Suprapubic skin (tissue), 4 donors: ENCODE measurements around the gene MREG. TPM values are rescaled to one million over a fixed set of nuclear protein-coding genes. Genes with fewer than 3 reads are reported as not detected.

Source experiments
- DNase-seq, 2 donors: peaks; one replicate each; pipeline ENCODE4 v3.0.0-alpha.2; 2019; ENCODE audit warnings: low spot score in 2 of 2
- H3K27ac ChIP-seq: fragments of 200-600 bp; sonication (generic); one replicate; pipeline ENCODE4 v1.5.1; 2019
- H3K27me3 ChIP-seq: fragments of 200-600 bp; sonication (generic); one replicate; pipeline ENCODE4 v1.5.1; 2019
- H3K36me3 ChIP-seq: fragments of 200-600 bp; sonication (generic); one replicate; pipeline ENCODE4 v1.5.1; 2019
- H3K4me1 ChIP-seq: fragments of 200-600 bp; sonication (generic); one replicate; pipeline ENCODE4 v1.5.1; 2019
- H3K4me3 ChIP-seq: fragments of 200-600 bp; sonication (generic); one replicate; pipeline ENCODE4 v1.5.1; 2019; ENCODE audit warnings: mild to moderate bottlenecking
- H3K9me3 ChIP-seq: fragments of 200-600 bp; sonication (generic); one replicate; pipeline ENCODE4 v1.5.1; 2019
- EP300 ChIP-seq: sonication (generic); formaldehyde crosslinking; IDR thresholded peaks from one replicate; pipeline ENCODE4 v1.6.1; 2017; ENCODE audit warnings: antibody characterized with exemption
- POLR2A ChIP-seq, 2 donors: fragments of 450-650 bp; IDR thresholded peaks; one replicate each; pipeline ENCODE4 v1.6.1; 2017; ENCODE audit warnings: antibody characterized with exemption in 2 of 2, mild to moderate bottlenecking in 2 of 2, moderate library complexity in 2 of 2
- POLR2AphosphoS5 ChIP-seq, 3 donors: sonication (generic); formaldehyde crosslinking; IDR thresholded peaks; one replicate each; pipeline ENCODE4 v1.6.1; 2017; ENCODE audit warnings: antibody characterized with exemption in 3 of 3
- WGBS: methylation state at CpG from one replicate; pipeline ENCODE4 v1.1.5; 2018; 5-methylcytosine and 5-hydroxymethylcytosine counted together
- total RNA-seq, 4 donors: library from RNA; depleted of rRNA; stranded (reverse); fragments of >200 nt; gene quantifications; one replicate each; pipeline ENCODE4 v1.1.0, GENCODE V29; 2016
- TF ChIP-seq, protein P1 (sequence below), 2 donors: fragments of 200-600 bp in 1 of 2; fragments of 450-650 bp in 1 of 2; sonication (generic) in 1 of 2; IDR thresholded peaks; one replicate each; pipeline ENCODE4 v1.5.1; 2016 to 2019; ENCODE audit warnings: antibody characterized with exemption in 2 of 2, mild to moderate bottlenecking in 1 of 2, moderate library complexity in 1 of 2

MREG gene
- total RNA-seq, 4 donors from 2014 or later: 26.1 to 37.3 (median 29.7) TPM

DNA sequence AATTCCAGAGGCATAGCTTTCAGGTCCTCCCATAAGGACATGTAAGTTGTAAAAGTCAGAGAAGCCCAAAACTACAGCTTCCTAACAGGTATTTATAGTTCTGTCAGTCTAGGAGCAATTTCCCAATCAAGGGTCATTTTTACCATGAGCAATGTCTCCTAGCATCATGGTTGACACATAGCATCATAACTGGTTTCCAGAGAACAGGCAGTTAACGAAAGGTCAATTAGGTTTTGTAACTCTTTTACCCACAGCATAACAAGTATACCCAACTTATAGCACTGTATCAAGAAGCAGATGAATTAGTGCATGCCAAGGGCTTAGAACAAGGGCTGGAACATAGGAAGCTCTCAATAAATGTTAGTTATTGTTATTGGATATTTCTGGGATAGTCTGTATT is 110.1 kb downstream of the MREG start:
- no peak overlapping the region for H3K27ac ChIP-seq
- WGBS: 85% methylated on average over 1 of the region's 1 CpG
- H3K36me3 ChIP-seq: no peaks in the 10 kb centered on the region
- no peaks in the 10 kb centered on the region for H3K27me3 ChIP-seq
- H3K4me1 ChIP-seq: peaks cover 12% of the 10 kb centered on the region
- no peak for DNase-seq
- TF ChIP-seq, protein P1, sequence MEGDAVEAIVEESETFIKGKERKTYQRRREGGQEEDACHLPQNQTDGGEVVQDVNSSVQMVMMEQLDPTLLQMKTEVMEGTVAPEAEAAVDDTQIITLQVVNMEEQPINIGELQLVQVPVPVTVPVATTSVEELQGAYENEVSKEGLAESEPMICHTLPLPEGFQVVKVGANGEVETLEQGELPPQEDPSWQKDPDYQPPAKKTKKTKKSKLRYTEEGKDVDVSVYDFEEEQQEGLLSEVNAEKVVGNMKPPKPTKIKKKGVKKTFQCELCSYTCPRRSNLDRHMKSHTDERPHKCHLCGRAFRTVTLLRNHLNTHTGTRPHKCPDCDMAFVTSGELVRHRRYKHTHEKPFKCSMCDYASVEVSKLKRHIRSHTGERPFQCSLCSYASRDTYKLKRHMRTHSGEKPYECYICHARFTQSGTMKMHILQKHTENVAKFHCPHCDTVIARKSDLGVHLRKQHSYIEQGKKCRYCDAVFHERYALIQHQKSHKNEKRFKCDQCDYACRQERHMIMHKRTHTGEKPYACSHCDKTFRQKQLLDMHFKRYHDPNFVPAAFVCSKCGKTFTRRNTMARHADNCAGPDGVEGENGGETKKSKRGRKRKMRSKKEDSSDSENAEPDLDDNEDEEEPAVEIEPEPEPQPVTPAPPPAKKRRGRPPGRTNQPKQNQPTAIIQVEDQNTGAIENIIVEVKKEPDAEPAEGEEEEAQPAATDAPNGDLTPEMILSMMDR (IDR thresholded peaks at IDR 0.05): no peak
- TF ChIP-seq POLR2AphosphoS5 (IDR thresholded peaks at IDR 0.05) (no peak), POLR2A (IDR thresholded peaks at IDR 0.05) (no peak), EP300 (no peak)
- no peak overlapping the region for H3K4me3 ChIP-seq
- H3K9me3 ChIP-seq: no peaks in the 10 kb centered on the region

DNA sequence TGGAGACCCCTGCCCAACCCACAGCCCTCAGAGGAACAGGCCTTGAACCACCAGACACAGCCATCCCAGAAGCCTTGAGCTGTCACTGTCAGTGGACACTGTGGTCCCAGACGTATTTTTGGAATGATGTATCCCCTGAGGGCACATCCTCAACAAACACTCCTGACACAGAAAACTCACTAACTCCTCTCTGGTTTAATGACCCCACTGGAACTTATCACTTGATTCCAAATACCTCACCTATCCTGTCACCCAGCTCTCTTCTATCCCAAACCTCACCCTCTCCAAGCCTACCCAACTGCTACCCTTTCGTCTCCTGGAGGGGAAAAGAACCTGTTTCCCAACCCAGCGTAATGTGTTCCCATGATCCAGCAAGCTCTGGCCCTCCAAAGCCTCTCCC is 111.6 kb downstream of the MREG start:
- Histone ChIP-seq H3K27ac (no peak overlapping the region), H3K4me1 (peaks cover 12% of the 10 kb centered on the region)
- TF ChIP-seq, protein P1 (IDR thresholded peaks at IDR 0.05): no peak
- no peak for TF ChIP-seq POLR2AphosphoS5 (IDR thresholded peaks at IDR 0.05)
- no peak for TF ChIP-seq POLR2A (IDR thresholded peaks at IDR 0.05)
- TF ChIP-seq EP300: no peak

DNA sequence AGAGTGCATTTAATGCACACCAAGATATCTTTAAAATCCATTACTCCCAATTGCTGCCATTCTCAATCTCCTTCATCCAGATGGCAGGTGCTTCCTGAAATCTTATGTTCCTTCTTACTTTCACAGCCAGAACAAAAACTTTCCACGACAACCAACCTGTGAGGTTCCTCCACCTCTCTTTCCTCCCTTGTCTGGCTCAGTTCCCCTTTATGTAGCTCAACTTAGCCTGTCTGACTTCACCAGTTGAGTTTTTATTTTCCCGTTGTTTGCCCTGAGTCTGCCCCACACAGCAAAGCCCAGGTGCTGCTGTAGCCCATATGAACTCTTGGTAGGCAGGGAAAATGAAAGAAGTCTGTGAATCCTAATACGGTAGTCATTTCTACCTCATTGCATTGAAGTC is 112.5 kb downstream of the MREG start:
- 47% methylated on average over 3 of the region's 3 CpGs for WGBS
- no peaks in the 10 kb centered on the region for H3K9me3 ChIP-seq
- H3K27me3 ChIP-seq: no peaks in the 10 kb centered on the region
- TF ChIP-seq, protein P1 (IDR thresholded peaks at IDR 0.05): no peak
- no peak for TF ChIP-seq EP300
- no peak for TF ChIP-seq POLR2AphosphoS5 (IDR thresholded peaks at IDR 0.05)
- TF ChIP-seq POLR2A (IDR thresholded peaks at IDR 0.05): no peak
- H3K36me3 ChIP-seq: no peaks in the 10 kb centered on the region
- no peak overlapping the region for H3K27ac ChIP-seq
- DNase-seq: no peak
- no peak overlapping the region for H3K4me3 ChIP-seq
- H3K4me1 ChIP-seq: peaks cover 12% of the 10 kb centered on the region

More for the DNA sequence above, 111.6 kb downstream of the MREG start:
- Histone ChIP-seq H3K36me3 (no peaks in the 10 kb centered on the region), H3K27me3 (no peaks in the 10 kb centered on the region), H3K9me3 (no peaks in the 10 kb centered on the region), H3K4me3 (no peak overlapping the region)
- 84% methylated on average over 3 of the region's 3 CpGs for WGBS
- no peak for DNase-seq

DNA sequence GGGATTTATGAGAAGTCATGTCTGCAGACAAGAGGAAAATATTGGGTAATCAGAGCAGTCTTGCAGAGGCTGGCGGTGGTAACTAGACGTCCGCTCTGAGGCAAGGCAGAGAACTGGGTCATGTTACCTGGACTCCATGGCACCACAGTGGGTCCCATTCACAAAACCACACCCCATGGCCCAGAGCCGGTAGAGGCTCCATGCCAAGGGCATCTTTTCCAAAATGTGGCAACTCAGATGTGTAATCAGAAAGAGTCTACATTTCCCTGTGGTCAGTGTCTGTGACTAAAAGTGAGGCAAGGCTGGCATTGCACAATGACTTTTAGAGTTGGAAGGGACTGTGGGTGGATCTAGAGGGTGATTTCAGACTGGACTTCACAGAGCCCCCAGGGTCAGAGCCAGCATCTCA is 113.1 kb downstream of the MREG start:
- H3K27ac ChIP-seq: no peak overlapping the region
- H3K4me1 ChIP-seq: peaks cover 12% of the 10 kb centered on the region
- H3K4me3 ChIP-seq: no peak overlapping the region
- WGBS: 73% methylated on average over 3 of the region's 4 CpGs
- H3K36me3 ChIP-seq: no peaks in the 10 kb centered on the region
- peak in 1 of 2 donors; percentile 69 for DNase-seq
- no peaks in the 10 kb centered on the region for H3K9me3 ChIP-seq
- TF ChIP-seq POLR2AphosphoS5 (IDR thresholded peaks at IDR 0.05) (peak in 1 of 3 donors; percentile 44), POLR2A (IDR thresholded peaks at IDR 0.05) (no peak)
- H3K27me3 ChIP-seq: no peaks in the 10 kb centered on the region

DNA sequence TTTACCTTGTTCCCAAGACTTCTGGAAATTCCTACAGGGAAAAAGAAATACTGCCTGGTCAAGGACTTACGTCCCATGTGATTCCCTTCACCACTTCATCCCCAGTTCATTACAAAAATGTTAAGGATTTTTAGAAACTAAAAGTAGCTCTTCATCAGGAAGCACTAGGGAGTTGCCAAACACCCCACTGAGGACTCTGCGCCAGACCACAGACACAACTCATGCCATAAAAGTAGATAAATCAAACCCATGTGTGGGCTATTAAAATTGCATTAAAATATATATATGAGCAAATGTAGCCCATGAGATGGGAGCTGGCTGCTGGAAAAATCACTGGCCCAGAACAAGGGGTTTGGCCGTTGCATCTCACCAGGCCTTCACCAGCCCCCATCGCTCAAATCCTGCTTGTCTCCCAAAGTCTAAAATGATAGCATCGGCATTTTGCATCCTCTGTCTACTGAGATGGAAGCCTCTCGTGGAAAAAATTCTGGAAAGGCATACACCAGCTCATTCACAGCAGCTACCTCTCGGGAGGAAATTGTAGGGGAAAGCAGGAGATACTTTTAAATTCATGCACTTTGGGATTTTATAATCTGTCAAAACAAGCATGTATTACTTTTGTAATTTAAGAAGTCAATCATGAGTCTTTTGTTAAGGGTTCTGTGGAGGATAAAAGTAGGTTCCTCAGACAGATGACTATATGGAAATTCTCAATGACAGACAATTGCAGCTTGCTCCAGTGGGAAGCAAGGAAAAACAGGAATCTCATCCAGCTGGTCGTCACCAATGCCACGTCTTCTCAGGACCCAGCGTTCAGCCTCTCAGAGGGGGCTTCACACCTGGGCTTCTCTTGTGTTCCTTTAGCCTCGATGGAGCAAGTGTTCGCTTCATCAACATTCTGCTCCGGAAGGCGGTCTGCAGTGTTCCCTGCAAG is 113.9 kb downstream of the MREG start:
- H3K27me3 ChIP-seq: no peaks in the 10 kb centered on the region
- WGBS: 74% methylated on average over 14 of the region's 14 CpGs
- no peak overlapping the region for H3K4me3 ChIP-seq
- peaks cover 12% of the 10 kb centered on the region for H3K4me1 ChIP-seq
- DNase-seq: no peak
- no peaks in the 10 kb centered on the region for H3K9me3 ChIP-seq
- TF ChIP-seq, protein P1 (IDR thresholded peaks at IDR 0.05): no peak
- TF ChIP-seq POLR2A (IDR thresholded peaks at IDR 0.05) (no peak), POLR2AphosphoS5 (IDR thresholded peaks at IDR 0.05) (no peak), EP300 (no peak)
- H3K27ac ChIP-seq: no peak overlapping the region
- no peaks in the 10 kb centered on the region for H3K36me3 ChIP-seq
